22Rv1 (cell line): Measurements from ENCODE around the gene SMPD4.

Source experiments
- ZFX ChIP-seq: fragments of 450-650 bp; IDR thresholded peaks from 2 replicates; pipeline ENCODE4 v1.6.1; 2017; ENCODE audit warnings: antibody characterized with exemption, borderline replicate concordance
- TF ChIP-seq, protein P1 (sequence below): fragments of 450-650 bp; IDR thresholded peaks from 2 replicates; pipeline ENCODE4 v1.5.1; 2017; ENCODE audit warnings: mild to moderate bottlenecking

- TF ChIP-seq, protein P1, sequence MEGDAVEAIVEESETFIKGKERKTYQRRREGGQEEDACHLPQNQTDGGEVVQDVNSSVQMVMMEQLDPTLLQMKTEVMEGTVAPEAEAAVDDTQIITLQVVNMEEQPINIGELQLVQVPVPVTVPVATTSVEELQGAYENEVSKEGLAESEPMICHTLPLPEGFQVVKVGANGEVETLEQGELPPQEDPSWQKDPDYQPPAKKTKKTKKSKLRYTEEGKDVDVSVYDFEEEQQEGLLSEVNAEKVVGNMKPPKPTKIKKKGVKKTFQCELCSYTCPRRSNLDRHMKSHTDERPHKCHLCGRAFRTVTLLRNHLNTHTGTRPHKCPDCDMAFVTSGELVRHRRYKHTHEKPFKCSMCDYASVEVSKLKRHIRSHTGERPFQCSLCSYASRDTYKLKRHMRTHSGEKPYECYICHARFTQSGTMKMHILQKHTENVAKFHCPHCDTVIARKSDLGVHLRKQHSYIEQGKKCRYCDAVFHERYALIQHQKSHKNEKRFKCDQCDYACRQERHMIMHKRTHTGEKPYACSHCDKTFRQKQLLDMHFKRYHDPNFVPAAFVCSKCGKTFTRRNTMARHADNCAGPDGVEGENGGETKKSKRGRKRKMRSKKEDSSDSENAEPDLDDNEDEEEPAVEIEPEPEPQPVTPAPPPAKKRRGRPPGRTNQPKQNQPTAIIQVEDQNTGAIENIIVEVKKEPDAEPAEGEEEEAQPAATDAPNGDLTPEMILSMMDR: no peak
- no peak for TF ChIP-seq ZFX
Observed at GRCh38 chr2:130185896-130186295, 4.5 kb upstream of the SMPD4 start.
